Mesenchymal stem cell (in vitro differentiated cells and primary cell): ENCODE results near the gene RPN1.
A peak's percentile ranks its signal among the peaks of the same experiment; 100 is the strongest.

Source experiments
- DNase-seq: peaks from one replicate; pipeline ENCODE4 v3.0.0-alpha.2; 2013
- H2AFZ ChIP-seq: one replicate; pipeline ENCODE4 v1.6.1; 2013; ENCODE audit warnings: low read depth, mild to moderate bottlenecking, control low read depth, inconsistent platforms, low read length, moderate library complexity
- H2AK5ac ChIP-seq: 2 replicates; pipeline ENCODE4 v1.6.1; 2013; ENCODE audit warnings: low read length, moderate library complexity, mild to moderate bottlenecking, inconsistent platforms; ENCODE audit not compliant: severe bottlenecking
- H2BK120ac ChIP-seq: one replicate; pipeline ENCODE4 v1.6.1; 2013; ENCODE audit warnings: low read depth, mild to moderate bottlenecking, inconsistent platforms, low read length, moderate library complexity
- H2BK12ac ChIP-seq, 2 experiments: one replicate each; pipeline ENCODE4 v1.6.1; 2013; ENCODE audit warnings: inconsistent platforms in 2 of 2, low read length in 2 of 2, mild to moderate bottlenecking in 2 of 2, moderate library complexity in 2 of 2, control low read depth in 1 of 2
- H2BK15ac ChIP-seq: one replicate; pipeline ENCODE4 v1.6.1; 2013; ENCODE audit warnings: mild to moderate bottlenecking, low read depth, inconsistent platforms; ENCODE audit not compliant: poor library complexity, severe bottlenecking
- H2BK5ac ChIP-seq: 2 replicates; pipeline ENCODE4 v1.6.1; 2013; ENCODE audit warnings: low read depth, mild to moderate bottlenecking, low read length, control low read depth, inconsistent platforms; ENCODE audit not compliant: poor library complexity, severe bottlenecking
- H3K14ac ChIP-seq, 2 experiments: one replicate each; pipeline ENCODE4 v1.6.1; 2013; ENCODE audit warnings: inconsistent platforms in 2 of 2, low read length in 2 of 2, control low read depth in 1 of 2, mild to moderate bottlenecking in 1 of 2, moderate library complexity in 1 of 2
- H3K18ac ChIP-seq, 2 experiments: one replicate each; pipeline ENCODE4 v1.6.1; 2013; ENCODE audit warnings: inconsistent platforms in 2 of 2, low read length in 2 of 2, control low read depth in 1 of 2, low read depth in 1 of 2, mild to moderate bottlenecking in 1 of 2
- H3K23ac ChIP-seq, 2 experiments: one replicate each; pipeline ENCODE4 v1.6.1; 2013; ENCODE audit warnings: inconsistent platforms in 2 of 2, low read length in 2 of 2, mild to moderate bottlenecking in 2 of 2, moderate library complexity in 2 of 2, control low read depth in 1 of 2
- H3K27ac ChIP-seq: 2 replicates; pipeline ENCODE4 v1.5.1; 2013; ENCODE audit warnings: mild to moderate bottlenecking, moderate library complexity, low read length, control low read depth, inconsistent platforms; ENCODE audit not compliant: poor library complexity, severe bottlenecking
- H3K27me3 ChIP-seq, 2 experiments: 2 replicates each; pipeline versions ENCODE4 v1.6.1 to v1.7.0; 2013; ENCODE audit warnings: low read length in 2 of 2, mild to moderate bottlenecking in 2 of 2, moderate library complexity in 2 of 2, control low read depth in 1 of 2, inconsistent platforms in 1 of 2; ENCODE audit not compliant: control insufficient read depth in 1 of 2, insufficient read depth in 1 of 2
- H3K36me3 ChIP-seq, 2 experiments: 2 replicates each; pipeline versions ENCODE4 v1.6.1 to v1.7.0; 2013; ENCODE audit warnings: low read length in 2 of 2, control low read depth in 1 of 2, inconsistent platforms in 1 of 2, low read depth in 1 of 2, mild to moderate bottlenecking in 1 of 2; ENCODE audit not compliant: insufficient read depth in 2 of 2, control insufficient read depth in 1 of 2
- H3K4ac ChIP-seq, 2 experiments: one replicate each; pipeline ENCODE4 v1.6.1; 2013; ENCODE audit warnings: inconsistent platforms in 2 of 2, low read length in 2 of 2, mild to moderate bottlenecking in 2 of 2, moderate library complexity in 2 of 2, control low read depth in 1 of 2, low read depth in 1 of 2
- H3K4me1 ChIP-seq: 2 replicates; pipeline ENCODE4 v1.6.1; 2013; ENCODE audit warnings: low read depth, low read length, control low read depth; ENCODE audit not compliant: control insufficient read depth, insufficient read depth
- H3K4me2 ChIP-seq: 2 replicates; pipeline ENCODE4 v1.6.1; 2013; ENCODE audit warnings: low read length, mild to moderate bottlenecking, inconsistent platforms; ENCODE audit not compliant: poor library complexity, severe bottlenecking
- H3K4me3 ChIP-seq, 2 experiments: 2 replicates each; pipeline versions ENCODE4 v1.5.1 to v1.7.0; 2013; ENCODE audit warnings: low read length in 2 of 2, mild to moderate bottlenecking in 2 of 2, control low read depth in 1 of 2, low read depth in 1 of 2; ENCODE audit not compliant: insufficient read depth in 1 of 2
- H3K79me1 ChIP-seq: replicated peaks from 2 replicates; pipeline ENCODE4 v1.6.1; 2013; ENCODE audit warnings: mild to moderate bottlenecking, control low read depth, low read length, inconsistent platforms; ENCODE audit not compliant: poor library complexity, severe bottlenecking
- H3K9ac ChIP-seq: 2 replicates; pipeline ENCODE4 v1.7.0; 2013; ENCODE audit warnings: mild to moderate bottlenecking, low read length, moderate library complexity
- H3K9me3 ChIP-seq: 2 replicates; pipeline ENCODE4 v1.7.0; 2013; ENCODE audit warnings: mild to moderate bottlenecking, low read length; ENCODE audit not compliant: control insufficient read depth
- H4K8ac ChIP-seq: one replicate; pipeline ENCODE4 v1.6.1; 2013; ENCODE audit warnings: inconsistent platforms, mild to moderate bottlenecking, low read length, moderate library complexity
- H4K91ac ChIP-seq: one replicate; pipeline ENCODE4 v1.6.1; 2013; ENCODE audit warnings: mild to moderate bottlenecking, low read length, inconsistent platforms
- WGBS: methylation state at CpG from one replicate; pipeline ENCODE4 v1.1.7; 2013; ENCODE audit warnings: mixed read lengths; 5-methylcytosine and 5-hydroxymethylcytosine counted together

The RPN1 gene

GRCh38 chr3:128585974-128586373, 64.6 kb downstream of the RPN1 start:
- no peak for DNase-seq

GRCh38 chr3:128585189-128585588, 65.4 kb downstream of the RPN1 start:
- H3K36me3 ChIP-seq: no peaks in the 10 kb centered on the region
- H4K91ac ChIP-seq: no peak overlapping the region
- H3K4me3 ChIP-seq: no peak overlapping the region
- H2BK5ac ChIP-seq: no peak overlapping the region
- H3K14ac ChIP-seq: no peak overlapping the region
- no peak overlapping the region for H2BK12ac ChIP-seq
- H3K27ac ChIP-seq: no peak overlapping the region
- no peak overlapping the region for H4K8ac ChIP-seq
- H3K4ac ChIP-seq: no peak overlapping the region
- H3K18ac ChIP-seq: no peak overlapping the region
- H2BK15ac ChIP-seq: no peak overlapping the region
- no peak overlapping the region for H3K9ac ChIP-seq
- no peak overlapping the region for H2AK5ac ChIP-seq
- H3K79me1 ChIP-seq: no peaks in the 10 kb centered on the region
- no peak overlapping the region for H3K23ac ChIP-seq
- no peak overlapping the region for H2BK120ac ChIP-seq
- DNase-seq: no peak
- peaks cover 36 to 40% of the 10 kb centered on the region in 2 experiments for H3K27me3 ChIP-seq
- H3K4me1 ChIP-seq: peaks cover 3% of the 10 kb centered on the region
- 79% methylated on average over 6 of the region's 7 CpGs for WGBS
- H3K4me2 ChIP-seq: no peak overlapping the region
- H2AFZ ChIP-seq: no peak overlapping the region
- H3K9me3 ChIP-seq: peaks cover 5% of the 10 kb centered on the region

More at GRCh38 chr3:128585974-128586373, 64.6 kb downstream of the RPN1 start:
- Histone ChIP-seq H2BK5ac (no peak overlapping the region), H3K14ac (no peak overlapping the region), H3K27me3 (peaks cover 33 to 42% of the 10 kb centered on the region in 2 experiments), H2AK5ac (no peak overlapping the region), H3K9ac (no peak overlapping the region), H4K8ac (no peak overlapping the region), H2BK15ac (no peak overlapping the region), H3K36me3 (no peaks in the 10 kb centered on the region), H3K23ac (no peak overlapping the region), H3K18ac (no peak overlapping the region), H3K79me1 (no peaks in the 10 kb centered on the region), H3K4me3 (no peak overlapping the region), H3K4me2 (no peak overlapping the region), H3K4me1 (peaks cover 3% of the 10 kb centered on the region), H2BK12ac (no peak overlapping the region), H4K91ac (no peak overlapping the region), H2BK120ac (no peak overlapping the region), H3K4ac (no peak overlapping the region), H2AFZ (no peak overlapping the region), H3K9me3 (peaks cover 3% of the 10 kb centered on the region), H3K27ac (no peak overlapping the region)
- WGBS: 93% methylated on average over 11 of the region's 11 CpGs

GRCh38 chr3:128584412-128585020, 66.1 kb downstream of the RPN1 start:
- Histone ChIP-seq H2AFZ (no peak overlapping the region), H3K23ac (no peak overlapping the region), H3K4ac (no peak overlapping the region), H3K27ac (no peak overlapping the region), H3K4me3 (no peak overlapping the region), H2BK12ac (no peak overlapping the region), H2AK5ac (no peak overlapping the region), H3K4me2 (no peak overlapping the region), H3K18ac (no peak overlapping the region), H3K79me1 (no peaks in the 10 kb centered on the region), H3K27me3 (peaks cover 40 to 41% of the 10 kb centered on the region in 2 experiments), H3K9ac (no peak overlapping the region), H3K14ac (no peak overlapping the region), H3K36me3 (no peaks in the 10 kb centered on the region), H2BK5ac (no peak overlapping the region), H3K9me3 (peaks cover 12% of the 10 kb centered on the region), H2BK15ac (no peak overlapping the region), H4K91ac (no peak overlapping the region), H2BK120ac (no peak overlapping the region), H3K4me1 (peaks cover 3% of the 10 kb centered on the region), H4K8ac (no peak overlapping the region)
- DNase-seq: peak; percentile 62
- 46% methylated on average over 11 of the region's 13 CpGs for WGBS

GRCh38 chr3:128581566-128581965, 69.1 kb downstream of the RPN1 start:
- Histone ChIP-seq H3K23ac (no peak overlapping the region), H3K4ac (no peak overlapping the region), H3K36me3 (no peaks in the 10 kb centered on the region), H2BK5ac (no peak overlapping the region), H2AFZ (no peak overlapping the region), H4K91ac (no peak overlapping the region), H3K14ac (no peak overlapping the region), H3K4me2 (no peak overlapping the region), H3K9ac (no peak overlapping the region), H3K4me1 (peaks cover 3% of the 10 kb centered on the region), H2BK120ac (no peak overlapping the region), H2BK15ac (no peak overlapping the region), H2BK12ac (no peak overlapping the region), H3K18ac (no peak overlapping the region), H3K27me3 (peaks cover 46 to 59% of the 10 kb centered on the region in 2 experiments), H3K27ac (no peak overlapping the region), H3K9me3 (peaks cover 10% of the 10 kb centered on the region), H4K8ac (no peak overlapping the region), H3K79me1 (no peaks in the 10 kb centered on the region), H3K4me3 (no peak overlapping the region), H2AK5ac (no peak overlapping the region)
- no peak for DNase-seq
